Stomach (tissue), 4 donors: ENCODE data around the gene FCN2.

Source experiments
- EP300 ChIP-seq: sonication (generic); formaldehyde crosslinking; IDR thresholded peaks from one replicate; pipeline ENCODE4 v1.6.1; 2017; ENCODE audit warnings: antibody characterized with exemption
- POLR2A ChIP-seq, 4 donors: fragments of 450-650 bp; IDR thresholded peaks; one replicate each; pipeline ENCODE4 v1.6.1; 2016; ENCODE audit warnings: antibody characterized with exemption in 4 of 4, control low read depth in 2 of 4, mild to moderate bottlenecking in 1 of 4, moderate library complexity in 1 of 4
- POLR2AphosphoS5 ChIP-seq, 3 donors: sonication (generic); formaldehyde crosslinking; IDR thresholded peaks; one replicate each; pipeline ENCODE4 v1.6.1; 2016; ENCODE audit warnings: antibody characterized with exemption in 3 of 3
- TF ChIP-seq, protein P1 (sequence below), 7 experiments: fragments of 450-650 bp in 4 of 7; fragments of 200-600 bp in 3 of 7; sonication (generic) in 3 of 7; IDR thresholded peaks; one replicate each; pipeline ENCODE4 v1.5.1; 2016 to 2019; ENCODE audit warnings: antibody characterized with exemption in 7 of 7, control low read depth in 2 of 7, mild to moderate bottlenecking in 1 of 7

DNA sequence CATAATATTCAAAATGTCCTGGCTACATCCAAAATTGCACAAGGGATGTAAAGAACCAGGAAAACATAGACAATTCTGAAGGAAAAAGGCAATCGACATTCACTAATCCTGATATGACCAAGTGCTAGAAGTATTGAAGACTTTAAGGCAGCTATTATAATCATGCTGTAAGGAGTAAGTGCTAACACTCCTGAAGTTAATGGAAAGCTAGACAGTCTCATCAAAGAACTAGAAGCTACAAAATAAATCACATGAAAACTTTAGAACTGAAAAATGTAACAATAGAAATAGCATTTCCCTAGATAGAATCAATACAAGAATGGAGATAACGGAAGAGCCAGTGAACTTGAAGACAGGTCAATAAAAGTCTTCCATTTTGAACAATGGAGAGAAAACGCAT lies 18.6 kb downstream of the FCN2 start:
- TF ChIP-seq, protein P1, sequence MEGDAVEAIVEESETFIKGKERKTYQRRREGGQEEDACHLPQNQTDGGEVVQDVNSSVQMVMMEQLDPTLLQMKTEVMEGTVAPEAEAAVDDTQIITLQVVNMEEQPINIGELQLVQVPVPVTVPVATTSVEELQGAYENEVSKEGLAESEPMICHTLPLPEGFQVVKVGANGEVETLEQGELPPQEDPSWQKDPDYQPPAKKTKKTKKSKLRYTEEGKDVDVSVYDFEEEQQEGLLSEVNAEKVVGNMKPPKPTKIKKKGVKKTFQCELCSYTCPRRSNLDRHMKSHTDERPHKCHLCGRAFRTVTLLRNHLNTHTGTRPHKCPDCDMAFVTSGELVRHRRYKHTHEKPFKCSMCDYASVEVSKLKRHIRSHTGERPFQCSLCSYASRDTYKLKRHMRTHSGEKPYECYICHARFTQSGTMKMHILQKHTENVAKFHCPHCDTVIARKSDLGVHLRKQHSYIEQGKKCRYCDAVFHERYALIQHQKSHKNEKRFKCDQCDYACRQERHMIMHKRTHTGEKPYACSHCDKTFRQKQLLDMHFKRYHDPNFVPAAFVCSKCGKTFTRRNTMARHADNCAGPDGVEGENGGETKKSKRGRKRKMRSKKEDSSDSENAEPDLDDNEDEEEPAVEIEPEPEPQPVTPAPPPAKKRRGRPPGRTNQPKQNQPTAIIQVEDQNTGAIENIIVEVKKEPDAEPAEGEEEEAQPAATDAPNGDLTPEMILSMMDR (IDR thresholded peaks at IDR 0.05), result no peak
- TF ChIP-seq POLR2A (IDR thresholded peaks at IDR 0.05), result no peak
- no peak for TF ChIP-seq EP300
- no peak for TF ChIP-seq POLR2AphosphoS5 (IDR thresholded peaks at IDR 0.05)
